H1 (cell line): ENCODE data around the gene MPV17L. TPM values are rescaled to one million over a fixed set of nuclear protein-coding genes. Genes with fewer than 3 reads are reported as not detected.

Experiments used
- CTCF ChIA-PET: fragments of 300-600 bp; sonication (Branson Sonifier 250); formaldehyde crosslinking; loops from one replicate; lab custom pipeline; 2021; ENCODE audit not compliant: partially characterized antibody; lab: Charles Lee
- POLR2A ChIA-PET: fragments of 300-600 bp; sonication (Branson Sonifier 250); formaldehyde crosslinking; loops from one replicate; lab custom pipeline; 2021; ENCODE audit warnings: inconsistent platforms; ENCODE audit not compliant: partially characterized antibody; lab: Charles Lee
- DNase-seq, 2 experiments: peaks; one replicate each; pipeline versions ENCODE4 v3.0.0 to v3.0.0-alpha.2; 2010 to 2022; ENCODE audit warnings: low spot score in 2 of 2, low read depth in 1 of 2, mixed read lengths in 1 of 2
- FAIRE-seq: peaks from 2 replicates; lab custom pipeline; 2011; peaks lifted over from hg19 to GRCh38; lab: Jason Lieb, UNC
- H2AFZ ChIP-seq: 2 replicates; pipeline ENCODE4 v1.8.1; 2012; ENCODE audit warnings: low read length, inconsistent platforms
- H2AK5ac ChIP-seq: 2 replicates; pipeline ENCODE4 v1.6.1; 2013; ENCODE audit warnings: low read depth, low read length
- H2BK120ac ChIP-seq: replicated peaks from 2 replicates; pipeline ENCODE3; 2013; ENCODE audit warnings: low read depth, low read length, inconsistent platforms
- H2BK12ac ChIP-seq: 2 replicates; pipeline ENCODE4 v1.6.1; 2013; ENCODE audit warnings: low read depth, low read length
- H2BK15ac ChIP-seq: 2 replicates; pipeline ENCODE4 v1.6.1; 2013; ENCODE audit warnings: low read length
- H2BK20ac ChIP-seq: 2 replicates; pipeline ENCODE4 v1.6.1; 2013; ENCODE audit warnings: low read length
- H2BK5ac ChIP-seq: 2 replicates; pipeline ENCODE4 v1.6.1; 2013; ENCODE audit warnings: low read depth, low read length
- H3K14ac ChIP-seq: 2 replicates; pipeline ENCODE4 v1.6.1; 2013; ENCODE audit warnings: inconsistent platforms; ENCODE audit not compliant: insufficient read length
- H3K18ac ChIP-seq: 2 replicates; pipeline ENCODE4 v1.6.1; 2013; ENCODE audit warnings: low read length; ENCODE audit errors: extremely low read depth
- H3K23ac ChIP-seq: 2 replicates; pipeline ENCODE4 v1.6.1; 2013; ENCODE audit warnings: inconsistent platforms; ENCODE audit not compliant: insufficient read length
- H3K23me2 ChIP-seq: 2 replicates; pipeline ENCODE4 v1.6.1; 2013; ENCODE audit warnings: low read depth, low read length
- H3K27ac ChIP-seq: 2 replicates; pipeline ENCODE4 v1.6.1; 2011; ENCODE audit warnings: low read depth, low read length, inconsistent platforms
- H3K27me3 ChIP-seq, 4 experiments: replicated peaks in 1 of 4; 1 replicate in 1 of 4; 2 replicates in 3 of 4; pipeline versions ENCODE4 v1.6.1 to v1.8.1; 2011 to 2013; ENCODE audit warnings: low read length in 3 of 4, mild to moderate bottlenecking in 3 of 4, inconsistent platforms in 2 of 4, mixed read lengths in 2 of 4, moderate library complexity in 1 of 4; ENCODE audit not compliant: control insufficient read depth in 3 of 4, insufficient read depth in 3 of 4; ENCODE audit errors: extremely low read depth in 1 of 4
- H3K36me3 ChIP-seq, 4 experiments: 2 replicates each; pipeline versions ENCODE4 v1.6.1 to v1.8.1; 2011 to 2013; ENCODE audit warnings: mild to moderate bottlenecking in 4 of 4, low read length in 3 of 4, moderate library complexity in 2 of 4, control low read depth in 1 of 4, inconsistent platforms in 1 of 4; ENCODE audit not compliant: insufficient read depth in 4 of 4, control insufficient read depth in 2 of 4
- H3K4ac ChIP-seq: replicated peaks from 2 replicates; pipeline ENCODE3; 2013; ENCODE audit warnings: low read length, low read depth, mixed read lengths, inconsistent platforms; ENCODE audit not compliant: insufficient read length
- H3K4me1 ChIP-seq, 4 experiments: replicated peaks in 1 of 4; 1 replicate in 1 of 4; 2 replicates in 3 of 4; pipeline versions ENCODE4 v1.6.1 to v1.8.1; 2011 to 2013; ENCODE audit warnings: low read length in 3 of 4, inconsistent platforms in 2 of 4, mixed read lengths in 1 of 4; ENCODE audit not compliant: insufficient read depth in 4 of 4, control insufficient read depth in 3 of 4
- H3K4me2 ChIP-seq, 2 experiments: 2 replicates each; pipeline versions ENCODE4 v1.6.1 to v1.8.1; 2011 to 2013; ENCODE audit warnings: low read depth in 2 of 2, low read length in 2 of 2, control low read depth in 1 of 2, inconsistent platforms in 1 of 2, mild to moderate bottlenecking in 1 of 2; ENCODE audit not compliant: insufficient read depth in 1 of 2
- H3K4me3 ChIP-seq, 4 experiments: fragments of 200-600, 300-600 bp in 1 of 4; sonication (generic), shearing (Covaris generic), sonication (Bioruptor Twin) in 1 of 4; 2 replicates each; pipeline versions ENCODE4 v1.5.1 to v1.8.1; 2011 to 2016; ENCODE audit warnings: low read length in 4 of 4, low read depth in 3 of 4, control low read depth in 2 of 4, inconsistent platforms in 2 of 4, mild to moderate bottlenecking in 2 of 4, mixed read lengths in 1 of 4, moderate library complexity in 1 of 4; ENCODE audit not compliant: insufficient read depth in 2 of 4; ENCODE audit errors: extremely low read depth in 1 of 4
- H3K56ac ChIP-seq: replicated peaks from 2 replicates; pipeline ENCODE3; 2013; ENCODE audit warnings: low read depth, mild to moderate bottlenecking, mixed read lengths, low read length, inconsistent platforms; ENCODE audit not compliant: insufficient read length
- H3K79me1 ChIP-seq: 2 replicates; pipeline ENCODE4 v1.6.1; 2013; ENCODE audit warnings: low read depth, low read length, control low read depth
- H3K79me2 ChIP-seq, 2 experiments: 2 replicates each; pipeline versions ENCODE4 v1.6.1 to v1.8.1; 2012 to 2013; ENCODE audit warnings: low read length in 2 of 2, mild to moderate bottlenecking in 2 of 2, inconsistent platforms in 1 of 2; ENCODE audit not compliant: insufficient read depth in 2 of 2, control insufficient read depth in 1 of 2
- H3K9ac ChIP-seq, 4 experiments: replicated peaks in 1 of 4; 1 replicate in 1 of 4; 2 replicates in 3 of 4; pipeline versions ENCODE4 v1.6.1 to v1.8.1; 2011 to 2013; ENCODE audit warnings: low read depth in 3 of 4, low read length in 3 of 4, control low read depth in 2 of 4, mild to moderate bottlenecking in 2 of 4, moderate library complexity in 2 of 4, inconsistent platforms in 1 of 4; ENCODE audit errors: extremely low read depth in 1 of 4
- H3K9me3 ChIP-seq, 2 experiments: 2 replicates each; pipeline versions ENCODE4 v1.6.1 to v1.8.1; 2012 to 2013; ENCODE audit warnings: mild to moderate bottlenecking in 2 of 2, moderate library complexity in 2 of 2, control low read depth in 1 of 2, inconsistent platforms in 1 of 2, low read depth in 1 of 2, low read length in 1 of 2, mixed read lengths in 1 of 2; ENCODE audit not compliant: insufficient read depth in 2 of 2
- H4K20me1 ChIP-seq, 2 experiments: replicated peaks in 1 of 2; 2 replicates each; pipeline versions ENCODE3 to v1.8.1; 2011 to 2013; ENCODE audit warnings: inconsistent platforms in 2 of 2, low read length in 2 of 2, mild to moderate bottlenecking in 1 of 2; ENCODE audit not compliant: insufficient read depth in 2 of 2, control insufficient read depth in 1 of 2
- H4K5ac ChIP-seq: 2 replicates; pipeline ENCODE4 v1.6.1; 2013; ENCODE audit warnings: low read length, low read depth, mixed read lengths, inconsistent platforms; ENCODE audit not compliant: insufficient read length
- H4K8ac ChIP-seq: 2 replicates; pipeline ENCODE4 v1.8.0; 2013; ENCODE audit warnings: mild to moderate bottlenecking, moderate library complexity, low read length, inconsistent platforms; ENCODE audit not compliant: insufficient read depth; ENCODE audit errors: extremely low read depth
- H4K91ac ChIP-seq: replicated peaks from 2 replicates; pipeline ENCODE3; 2013; ENCODE audit warnings: low read length, mixed read lengths, inconsistent platforms; ENCODE audit not compliant: insufficient read length
- GABPA ChIP-seq: IDR thresholded peaks from 2 replicates; pipeline ENCODE4 v1.6.1; 2011; ENCODE audit warnings: mild to moderate bottlenecking, low read length, moderate library complexity, borderline replicate concordance; ENCODE audit not compliant: insufficient read depth
- RBBP5 ChIP-seq: IDR thresholded peaks from 2 replicates; pipeline ENCODE4 v1.7.1; 2012; ENCODE audit warnings: low read depth, mild to moderate bottlenecking, inconsistent platforms, low read length, moderate library complexity, borderline replicate concordance
- TAF7 ChIP-seq: optimal IDR thresholded peaks from 2 replicates; pipeline ENCODE3; 2011; ENCODE audit warnings: low read depth, mild to moderate bottlenecking, inconsistent platforms, low read length, moderate library complexity, borderline replicate concordance
- TCF12 ChIP-seq: IDR thresholded peaks from 2 replicates; pipeline ENCODE4 v1.6.1; 2011; ENCODE audit warnings: low read depth, mild to moderate bottlenecking, low read length
- WGBS, 2 experiments: shearing (Covaris generic) in 1 of 2; methylation state at CpG; one replicate each; pipeline versions ENCODE4 v1.1.6 to v1.1.7; 2013 to 2015; ENCODE audit warnings: low lambda C conversion rate in 2 of 2, mixed read lengths in 2 of 2, inconsistent platforms in 1 of 2, low coverage in 1 of 2, missing lambda C conversion rate in 1 of 2; ENCODE audit not compliant: insufficient replicate concordance in 2 of 2, insufficient coverage in 1 of 2, insufficient read length in 1 of 2; ENCODE audit errors: extremely low coverage in 1 of 2, missing lambda C conversion rate in 1 of 2; 5-methylcytosine and 5-hydroxymethylcytosine counted together
- polyA plus RNA-seq, 7 experiments: library from polyadenylated mRNA; depleted of rRNA in 3 of 7; stranded (reverse) in 5 of 7; unstranded in 2 of 7; fragments of >200 nt in 5 of 7; fragments of 200-250 nt in 2 of 7; gene quantifications; 1 replicate in 5 of 7; 2 replicates in 1 of 7; 4 replicates in 1 of 7; pipeline versions ENCODE4 v1.2.1 to v1.2.3, GENCODE V29; 2011 to 2013; ENCODE audit warnings: missing spikeins in 2 of 7, mixed read lengths in 2 of 7
- total RNA-seq: library from RNA; stranded (reverse); fragmentation: NEBNext Ultra II Directional; extraction: Animal tissue kit (Norgen Biotek cat#: 25700); gene quantifications from 2 replicates; pipeline ENCODE4 v1.2.1, GENCODE V29; 2021
- TF ChIP-seq, protein P1 (sequence below): IDR thresholded peaks from 2 replicates; pipeline ENCODE4 v1.6.1; 2012; ENCODE audit warnings: inconsistent platforms

The MPV17L gene
- total and polyA plus RNA-seq, 2 of the 8 experiments (the other 6 are each of a cell fraction or from before 2014, with no cell fraction given) = 6.7 to 8.2 TPM

GRCh38 chr16:15461376-15461775 lies 65.8 kb downstream of the MPV17L start:
- H4K20me1 ChIP-seq = no peaks in the 10 kb centered on the region
- no peak overlapping the region for H2BK12ac ChIP-seq
- no peaks in the 10 kb centered on the region for H3K9me3 ChIP-seq
- no peak overlapping the region for H2AFZ ChIP-seq
- no peaks in the 10 kb centered on the region for H3K23me2 ChIP-seq
- FAIRE-seq (no peak), DNase-seq (no peak)
- ChIA-PET POLR2A (no interaction called here), CTCF (interaction anchor here (0.8 to 1.5 kb wide), 2 partner anchors 10 to 15 kb away, joined by 3 to 4 read pairs; no protein-coding TSS in a partner anchor)
- no peak overlapping the region for H3K56ac ChIP-seq
- no peaks in the 10 kb centered on the region for H3K79me2 ChIP-seq
- H3K23ac ChIP-seq = no peak overlapping the region
- H4K91ac ChIP-seq = no peak overlapping the region
- no peak overlapping the region for H3K27ac ChIP-seq
- H3K27me3 ChIP-seq = no peaks in the 10 kb centered on the region
- H4K8ac ChIP-seq = no peak overlapping the region
- H3K36me3 ChIP-seq = no peaks in the 10 kb centered on the region
- H2BK120ac ChIP-seq = no peak overlapping the region
- H2BK5ac ChIP-seq = no peak overlapping the region
- WGBS, 2 experiments = 94% methylated on average over 6 of the region's 6 CpGs; no CpG with 5 or more reads in 1 of the 2 experiments
- no peak overlapping the region for H2AK5ac ChIP-seq
- no peak overlapping the region for H3K9ac ChIP-seq
- H3K4me2 ChIP-seq = no peak overlapping the region
- no peak overlapping the region for H2BK15ac ChIP-seq
- no peaks in the 10 kb centered on the region for H3K4me1 ChIP-seq
- H3K4me3 ChIP-seq = no peak overlapping the region
- H3K79me1 ChIP-seq = no peaks in the 10 kb centered on the region
- H3K14ac ChIP-seq = no peak overlapping the region
- no peak overlapping the region for H3K4ac ChIP-seq
- H3K18ac ChIP-seq = no peak overlapping the region
- TF ChIP-seq TCF12 (no peak), GABPA (no peak), RBBP5 (no peak), TAF7 (no peak)
- TF ChIP-seq, protein P1, sequence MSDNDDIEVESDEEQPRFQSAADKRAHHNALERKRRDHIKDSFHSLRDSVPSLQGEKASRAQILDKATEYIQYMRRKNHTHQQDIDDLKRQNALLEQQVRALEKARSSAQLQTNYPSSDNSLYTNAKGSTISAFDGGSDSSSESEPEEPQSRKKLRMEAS = no peak
- no peak overlapping the region for H2BK20ac ChIP-seq
- H4K5ac ChIP-seq = no peak overlapping the region
